ENCODE data around the gene CAPZB.

DNA sequence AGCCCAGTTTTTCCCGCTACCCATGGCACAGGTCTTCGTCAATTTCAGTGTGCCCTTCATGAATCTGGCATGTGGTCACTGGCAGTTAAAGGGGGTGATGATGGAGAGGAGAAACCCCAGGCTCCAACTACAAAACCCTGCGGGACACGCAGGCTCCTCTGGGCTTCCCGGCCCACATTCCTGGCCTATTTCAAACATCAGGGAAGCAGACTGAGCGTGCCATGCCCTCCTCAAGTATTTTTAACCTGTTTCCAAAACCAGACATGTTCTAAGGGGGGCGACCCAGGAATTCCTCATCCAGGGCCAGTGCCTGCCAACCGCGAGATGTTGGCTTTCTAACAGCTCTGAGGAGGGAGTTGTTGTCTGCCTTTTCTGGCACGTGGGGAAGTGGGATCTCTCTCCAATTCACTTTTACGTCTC lies 85.1 kb downstream of the CAPZB start:
- TF ChIP-seq, protein P1, sequence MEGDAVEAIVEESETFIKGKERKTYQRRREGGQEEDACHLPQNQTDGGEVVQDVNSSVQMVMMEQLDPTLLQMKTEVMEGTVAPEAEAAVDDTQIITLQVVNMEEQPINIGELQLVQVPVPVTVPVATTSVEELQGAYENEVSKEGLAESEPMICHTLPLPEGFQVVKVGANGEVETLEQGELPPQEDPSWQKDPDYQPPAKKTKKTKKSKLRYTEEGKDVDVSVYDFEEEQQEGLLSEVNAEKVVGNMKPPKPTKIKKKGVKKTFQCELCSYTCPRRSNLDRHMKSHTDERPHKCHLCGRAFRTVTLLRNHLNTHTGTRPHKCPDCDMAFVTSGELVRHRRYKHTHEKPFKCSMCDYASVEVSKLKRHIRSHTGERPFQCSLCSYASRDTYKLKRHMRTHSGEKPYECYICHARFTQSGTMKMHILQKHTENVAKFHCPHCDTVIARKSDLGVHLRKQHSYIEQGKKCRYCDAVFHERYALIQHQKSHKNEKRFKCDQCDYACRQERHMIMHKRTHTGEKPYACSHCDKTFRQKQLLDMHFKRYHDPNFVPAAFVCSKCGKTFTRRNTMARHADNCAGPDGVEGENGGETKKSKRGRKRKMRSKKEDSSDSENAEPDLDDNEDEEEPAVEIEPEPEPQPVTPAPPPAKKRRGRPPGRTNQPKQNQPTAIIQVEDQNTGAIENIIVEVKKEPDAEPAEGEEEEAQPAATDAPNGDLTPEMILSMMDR (IDR thresholded peaks at IDR 0.05; ENCODE audit: extremely low read depth in 1 of 2, insufficient read depth in 1 of 2, low read depth in 1 of 2, low read length in 2 of 2), result no peak
- TF ChIP-seq POLR2A (IDR thresholded peaks at IDR 0.05; ENCODE audit: low read depth, low read length), result no peak
- TF ChIP-seq JUN (IDR thresholded peaks at IDR 0.05; ENCODE audit: borderline replicate concordance, insufficient read depth, insufficient read length, low read depth), result no peak
- TF ChIP-seq EZH2 (IDR thresholded peaks at IDR 0.05; ENCODE audit: borderline replicate concordance, low read depth, low read length, severe bottlenecking), result no peak
- TF ChIP-seq POLR2AphosphoS5 (IDR thresholded peaks at IDR 0.05; ENCODE audit: insufficient read depth, low read depth, low read length), result no peak
- TF ChIP-seq GATA2 (IDR thresholded peaks at IDR 0.05; ENCODE audit: insufficient read depth, insufficient read length, low read depth, low read length), result no peak
